C4-2B (cell line): Measurements from ENCODE around the gene KCNT1.

ENCODE experiments used
- ZFX ChIP-seq: fragments of 450-650 bp; IDR thresholded peaks from 2 replicates; pipeline ENCODE4 v1.6.1; 2017
- TF ChIP-seq, protein P1 (sequence below): fragments of 450-650 bp; conservative IDR thresholded peaks from 2 replicates; pipeline ENCODE4 v1.5.1; 2017; ENCODE audit warnings: mild to moderate bottlenecking

DNA sequence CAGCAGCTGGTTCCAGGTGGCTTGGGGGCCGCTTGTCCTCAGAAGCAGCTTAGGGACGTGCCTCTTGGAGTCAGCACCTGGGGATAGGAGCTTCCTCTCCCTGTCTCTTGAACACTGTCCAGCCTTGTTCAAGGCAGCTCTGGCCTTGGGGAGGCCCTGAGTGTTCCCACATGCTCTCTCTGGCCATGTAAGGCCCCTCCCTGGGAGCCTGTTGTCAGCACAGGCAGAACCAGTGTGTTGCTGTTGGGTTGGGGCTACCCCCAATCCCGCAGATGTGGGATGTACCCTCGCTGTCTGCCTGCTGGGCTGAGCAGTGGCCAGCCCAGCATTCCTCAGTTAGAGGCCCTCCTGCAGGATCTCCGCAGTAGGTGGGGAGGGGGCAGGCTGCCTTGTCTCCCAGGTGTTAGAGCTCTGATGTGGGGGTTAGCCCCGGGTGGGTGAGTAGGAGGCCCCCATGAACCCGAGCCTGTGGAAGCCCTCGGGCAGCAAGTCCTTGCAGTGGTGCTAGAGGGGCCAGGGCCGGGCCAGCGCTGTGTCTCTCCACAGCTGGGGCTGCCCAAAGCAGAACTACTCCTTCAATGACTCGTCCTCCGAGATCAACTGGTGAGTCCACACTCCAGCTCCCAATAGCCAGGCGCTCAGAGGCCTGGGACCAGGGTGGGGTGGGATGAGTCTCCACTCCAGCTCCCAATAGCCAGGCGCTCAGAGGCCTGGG, 51.6 kb downstream of the KCNT1 start:
- TF ChIP-seq, protein P1, sequence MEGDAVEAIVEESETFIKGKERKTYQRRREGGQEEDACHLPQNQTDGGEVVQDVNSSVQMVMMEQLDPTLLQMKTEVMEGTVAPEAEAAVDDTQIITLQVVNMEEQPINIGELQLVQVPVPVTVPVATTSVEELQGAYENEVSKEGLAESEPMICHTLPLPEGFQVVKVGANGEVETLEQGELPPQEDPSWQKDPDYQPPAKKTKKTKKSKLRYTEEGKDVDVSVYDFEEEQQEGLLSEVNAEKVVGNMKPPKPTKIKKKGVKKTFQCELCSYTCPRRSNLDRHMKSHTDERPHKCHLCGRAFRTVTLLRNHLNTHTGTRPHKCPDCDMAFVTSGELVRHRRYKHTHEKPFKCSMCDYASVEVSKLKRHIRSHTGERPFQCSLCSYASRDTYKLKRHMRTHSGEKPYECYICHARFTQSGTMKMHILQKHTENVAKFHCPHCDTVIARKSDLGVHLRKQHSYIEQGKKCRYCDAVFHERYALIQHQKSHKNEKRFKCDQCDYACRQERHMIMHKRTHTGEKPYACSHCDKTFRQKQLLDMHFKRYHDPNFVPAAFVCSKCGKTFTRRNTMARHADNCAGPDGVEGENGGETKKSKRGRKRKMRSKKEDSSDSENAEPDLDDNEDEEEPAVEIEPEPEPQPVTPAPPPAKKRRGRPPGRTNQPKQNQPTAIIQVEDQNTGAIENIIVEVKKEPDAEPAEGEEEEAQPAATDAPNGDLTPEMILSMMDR: no peak
- no peak for TF ChIP-seq ZFX
